Stimulated activated CD4-positive, alpha-beta T cell treated with anti-CD3 and anti-CD28 coated beads, Interleukin-1b, Interleukin-23, amount 100 ng/mL, for 4 hours (primary cell): Measurements from ENCODE around the gene UBE2Q2.
"Not testable (repeated sequence)": the region's sequence is repeated elsewhere in the genome, so short reads cannot be mapped to it uniquely, and the experiment has no call there.

Experiments
- DNase-seq, 2 donors: peaks; one replicate each; pipeline ENCODE4 v3.0.0-alpha.2; 2020; ENCODE audit warnings: low read depth in 2 of 2

Gene UBE2Q2

GRCh38 chr15:75842722-75843677 lies at the start of gene UBE2Q2:
TSS of gene UBE2Q2 (plus strand) at chr15:75843447. CDS start at chr15:75843667, 220 bp downstream.
- DNase-seq: peak; percentile 66 to 70

DNA sequence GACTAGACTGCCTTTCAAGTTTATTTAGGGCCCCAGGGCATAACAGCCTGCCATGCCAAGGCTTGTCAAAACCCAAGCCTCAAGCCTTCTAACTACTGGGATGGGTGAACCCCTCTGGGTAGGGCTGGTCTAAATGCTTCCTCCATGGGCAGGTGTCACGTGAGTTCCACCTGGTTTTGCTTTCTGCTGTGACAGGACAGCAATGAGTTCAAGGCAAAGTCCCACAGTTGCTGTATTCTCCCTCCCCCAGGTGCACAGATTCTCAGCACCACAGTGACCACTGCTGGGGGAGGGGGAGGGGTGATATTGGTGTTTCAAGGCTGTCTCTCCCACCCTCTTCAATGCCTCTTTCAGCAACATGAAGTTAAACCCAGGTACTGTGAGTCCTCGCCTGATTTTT lies 46.9 kb upstream of the UBE2Q2 start:
- no peak for DNase-seq

- DNase-seq: not testable (repeated sequence)
These were observed 46.1 kb upstream of the UBE2Q2 start for GRCh38 chr15:75797146-75797545.

GRCh38 chr15:75799190-75799589 lies 44.1 kb upstream of the UBE2Q2 start:
- no peak for DNase-seq

DNA sequence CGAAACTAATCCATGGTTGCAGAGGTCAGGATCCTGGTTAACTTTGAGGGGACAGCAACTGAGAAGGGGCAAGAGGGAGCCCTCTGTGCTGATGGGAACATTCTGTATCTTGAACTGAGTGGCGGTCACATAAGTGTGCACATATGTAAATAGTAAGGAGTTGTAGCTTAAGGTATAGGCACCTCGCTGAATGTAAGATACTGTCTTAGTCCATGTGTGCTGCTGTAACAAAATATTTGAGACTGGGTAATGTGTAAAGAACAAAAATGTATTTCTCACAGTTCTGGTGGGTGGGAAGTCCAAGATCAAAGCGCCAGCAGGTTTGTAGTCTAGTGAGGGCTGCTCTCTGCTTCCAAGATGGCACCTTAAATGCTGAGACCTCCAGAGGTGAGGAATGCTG lies 42.8 kb upstream of the UBE2Q2 start:
- not testable (repeated sequence) for DNase-seq

DNA sequence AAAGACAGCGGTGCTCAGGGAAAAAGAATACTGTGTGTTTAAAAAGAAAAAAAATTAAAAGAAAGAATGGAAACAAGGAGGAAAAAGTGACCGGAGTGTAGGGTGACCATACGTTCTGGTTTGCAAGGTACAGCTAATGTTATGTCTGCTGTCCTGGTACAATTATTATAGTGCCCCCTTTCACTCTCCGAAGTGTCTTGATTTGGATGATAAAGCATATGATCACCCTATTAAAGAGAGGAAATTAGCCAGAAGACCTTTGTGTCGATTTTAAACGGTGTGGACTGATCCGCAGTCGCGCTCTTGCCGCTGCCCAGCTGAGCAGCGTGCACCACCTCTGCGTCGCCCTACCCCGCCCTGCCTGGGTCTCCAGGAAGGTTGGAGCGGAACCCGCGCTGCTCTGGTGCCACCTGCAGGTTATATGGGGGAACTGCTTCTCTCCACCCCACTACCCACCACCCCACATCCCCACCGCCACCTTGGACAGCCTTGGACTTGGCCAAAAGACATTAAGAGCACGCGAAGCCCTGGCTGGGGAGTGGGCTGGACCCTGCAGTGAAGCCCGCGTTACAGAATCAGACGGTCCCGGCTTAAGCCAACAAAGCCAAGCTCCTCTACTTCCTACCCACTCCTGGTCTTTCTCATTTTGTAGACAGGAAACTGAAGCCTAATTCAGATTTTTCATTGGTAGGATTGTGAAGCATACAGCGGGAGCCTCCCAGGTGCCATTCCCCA lies 41.2 kb upstream of the UBE2Q2 start:
- DNase-seq: peak; percentile 70 to 75

- not testable (repeated sequence) for DNase-seq
These were observed 35.8 kb upstream of the UBE2Q2 start for GRCh38 chr15:75807486-75807885.

GRCh38 chr15:75808009-75808408 lies 35.2 kb upstream of the UBE2Q2 start:
- not testable (repeated sequence) for DNase-seq

- no peak for DNase-seq
These were observed 34.7 kb upstream of the UBE2Q2 start for GRCh38 chr15:75808563-75808962.

DNA sequence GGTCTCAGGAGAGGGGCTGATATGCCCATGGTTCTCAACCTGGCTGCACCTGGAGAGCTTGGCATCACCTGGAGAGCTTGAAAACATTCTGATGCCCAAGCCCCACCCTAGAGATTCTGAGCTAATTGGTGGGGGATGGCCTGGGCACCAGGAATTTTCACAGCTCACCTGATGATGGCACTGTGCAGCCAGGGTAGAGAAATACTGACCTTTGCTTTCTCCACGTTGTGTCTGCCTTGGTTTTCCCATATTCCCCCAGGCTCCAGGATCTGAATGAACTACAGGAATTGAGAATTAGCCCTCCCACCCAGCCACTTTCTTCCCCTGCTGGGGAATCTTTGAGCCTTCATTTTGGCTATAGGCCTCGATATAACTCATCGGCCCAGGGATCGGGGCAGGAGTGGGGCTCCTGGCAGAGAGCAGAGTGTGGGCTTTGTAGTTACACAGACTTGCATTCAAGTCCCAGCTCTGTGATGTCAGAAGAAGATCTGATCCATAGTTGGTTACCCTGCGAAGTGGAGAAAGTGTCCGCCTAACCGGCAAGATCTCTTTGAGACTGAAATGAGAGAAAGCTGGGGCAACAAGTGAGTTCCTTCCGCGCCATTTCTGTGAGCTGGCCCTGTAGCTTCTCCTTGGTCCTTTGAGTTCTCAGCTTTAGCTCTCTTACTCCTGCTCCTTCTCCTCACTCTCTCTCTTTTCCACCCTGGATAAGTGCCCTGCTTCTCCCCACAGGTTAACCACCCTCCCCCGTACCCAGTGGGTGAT lies 33.1 kb upstream of the UBE2Q2 start:
- peak in 1 of 2 donors; percentile 9 for DNase-seq

DNA sequence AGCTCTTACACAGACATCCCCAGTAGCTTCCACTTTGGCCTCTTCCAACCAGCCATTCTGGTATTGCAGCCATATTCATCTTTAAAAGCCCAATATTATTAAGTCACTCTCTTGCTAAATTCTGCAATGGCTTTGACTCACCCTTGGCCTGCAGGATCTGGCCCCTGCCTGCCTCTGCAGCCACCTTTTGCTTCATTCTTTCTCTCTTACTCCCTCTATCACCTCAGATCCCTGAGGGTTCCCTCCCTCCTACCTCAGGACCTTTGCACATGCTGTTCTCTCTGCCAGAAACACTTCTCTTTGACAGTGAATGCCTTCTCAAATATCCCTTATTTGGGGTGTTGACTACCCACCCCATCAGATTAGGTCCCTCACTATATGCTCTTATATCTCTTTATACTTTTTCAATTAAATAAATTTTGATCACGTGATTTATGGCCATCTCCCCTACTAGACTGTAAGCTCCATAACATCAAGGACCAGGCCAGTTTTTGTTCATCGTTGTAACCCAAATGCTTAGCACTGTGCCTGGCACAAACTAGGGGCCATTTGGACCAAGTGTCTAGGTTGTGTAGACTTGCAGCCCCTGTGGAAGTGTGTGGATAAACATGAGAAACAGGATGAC lies 32.3 kb upstream of the UBE2Q2 start:
- no peak for DNase-seq

DNA sequence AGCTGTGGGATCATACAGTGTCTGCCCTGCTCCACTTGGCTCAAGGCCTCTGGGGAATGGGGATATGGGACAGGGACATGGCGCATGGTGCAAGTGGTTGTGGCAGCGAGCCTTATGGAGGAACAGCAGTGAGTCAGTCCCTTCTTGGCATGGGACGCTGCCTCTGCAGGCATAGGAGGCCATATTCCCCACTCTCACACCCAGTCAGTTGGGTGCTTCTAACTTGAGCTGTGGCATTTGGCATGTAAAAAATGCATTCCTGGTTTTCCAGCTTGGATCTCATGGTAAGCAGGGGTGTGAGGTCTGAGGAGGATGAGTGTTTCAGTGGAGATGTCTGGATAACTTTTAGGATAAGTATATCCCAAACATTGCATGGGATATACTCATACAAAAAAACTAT lies 31.6 kb upstream of the UBE2Q2 start:
- no peak for DNase-seq

GRCh38 chr15:75814794-75815193 lies 28.5 kb upstream of the UBE2Q2 start:
- DNase-seq: no peak

DNA sequence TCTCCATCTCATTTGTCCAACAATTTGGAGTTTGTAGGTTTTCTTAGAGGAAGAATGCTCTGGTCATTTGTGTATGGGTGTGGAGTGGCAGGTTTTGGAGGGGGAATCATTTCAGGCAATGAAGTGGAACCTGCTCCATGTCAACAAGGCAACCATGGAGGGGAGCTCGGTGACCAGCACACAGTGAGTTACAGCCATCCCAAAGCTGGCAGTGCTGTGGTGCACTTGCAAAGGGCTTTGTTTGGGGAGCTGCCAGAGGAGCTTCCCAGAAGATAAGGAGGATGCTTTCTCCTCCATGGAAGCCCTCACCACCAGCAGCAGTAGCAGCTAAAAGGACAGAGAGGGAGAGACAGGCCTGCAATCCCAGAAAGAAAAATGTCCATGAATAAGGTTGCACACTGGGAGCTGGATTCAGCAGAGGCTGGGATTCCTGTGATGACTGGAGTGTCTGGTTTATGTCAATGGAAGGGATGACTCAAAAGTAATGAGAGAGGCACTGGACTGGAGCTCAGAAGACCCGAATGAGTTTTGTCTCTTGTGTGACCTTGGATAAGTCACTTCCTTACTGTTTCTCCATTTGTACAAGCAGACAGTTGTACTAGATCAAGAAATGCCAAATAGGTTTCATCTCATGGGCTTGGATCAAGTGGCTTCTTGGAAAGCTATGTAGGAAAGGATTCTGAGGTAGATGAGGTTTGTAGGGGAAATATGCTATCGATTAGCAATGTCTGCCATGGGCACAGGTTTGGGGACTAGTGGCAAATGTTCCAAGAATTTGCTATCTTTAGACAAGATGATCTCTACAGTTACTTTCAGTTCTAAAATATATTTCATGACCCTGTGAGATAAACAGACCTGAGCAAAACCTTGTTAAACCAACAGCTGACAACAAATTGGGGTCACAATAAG lies 27.2 kb upstream of the UBE2Q2 start:
- DNase-seq: no peak

GRCh38 chr15:75817138-75817935 lies 25.9 kb upstream of the UBE2Q2 start:
- no peak for DNase-seq

DNA sequence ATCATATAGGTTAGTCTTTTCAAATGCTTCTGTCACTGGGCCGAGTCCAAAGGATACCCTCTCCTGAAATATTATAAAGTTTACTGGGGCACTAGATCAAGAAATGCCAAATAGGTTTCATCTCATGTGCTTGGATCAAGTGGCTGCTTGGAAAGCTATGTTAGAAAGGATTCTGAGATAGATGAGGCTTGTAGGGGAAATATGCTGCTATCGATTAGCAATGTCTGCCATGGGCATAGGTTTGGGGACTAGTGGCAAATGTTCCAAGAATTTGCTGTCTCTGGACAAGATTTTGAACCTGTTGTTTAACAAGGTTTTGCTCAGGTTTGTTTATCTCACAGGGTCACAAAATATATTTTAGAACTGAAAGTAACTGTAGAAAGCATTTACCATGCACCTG lies 23.0 kb upstream of the UBE2Q2 start:
- no peak for DNase-seq

- DNase-seq: no peak
These were observed 21.4 kb upstream of the UBE2Q2 start for GRCh38 chr15:75821786-75822345.

GRCh38 chr15:75822685-75823278 lies 20.5 kb upstream of the UBE2Q2 start:
- DNase-seq: no peak
